A673 (cell line): ENCODE data around the gene DEDD2. TPM values are rescaled to one million over a fixed set of nuclear protein-coding genes. Genes with fewer than 3 reads are reported as not detected.

Source experiments
- BruUV-seq: library from RNA; stranded (reverse); fragments of 400-500 nt; replicated peaks from 2 replicates; lab custom pipeline; 2021; lab: Mats Ljungman, UMichigan
- CTCF ChIA-PET: fragments of 300-600 bp; sonication (Branson Sonifier 250); formaldehyde crosslinking; loops from one replicate; lab custom pipeline; 2022; ENCODE audit warnings: antibody characterized with exemption; lab: Charles Lee
- POLR2A ChIA-PET: fragments of 300-600 bp; sonication (Branson Sonifier 250); formaldehyde crosslinking; loops from one replicate; lab custom pipeline; 2022; ENCODE audit warnings: antibody characterized with exemption; ENCODE audit not compliant: low non-redundant PET; lab: Charles Lee
- DNase-seq: peaks from one replicate; pipeline ENCODE4 v3.0.0-alpha.2; 2015; ENCODE audit warnings: low spot score
- H3K27ac ChIP-seq: fragments of 200-600 bp; sonication (generic); 2 replicates; pipeline ENCODE4 v1.5.1; 2016; ENCODE audit warnings: mixed run types, low read depth, mild to moderate bottlenecking, mixed read lengths, antibody characterized with exemption, low read length; ENCODE audit not compliant: poor library complexity, severe bottlenecking
- H3K27me3 ChIP-seq: fragments of 200-600 bp; sonication (generic); replicated peaks from 2 replicates; pipeline ENCODE4 v1.6.1; 2017; ENCODE audit warnings: mixed run types, low read depth, mild to moderate bottlenecking, mixed read lengths, antibody characterized with exemption, low read length; ENCODE audit not compliant: insufficient read depth, poor library complexity
- H3K36me3 ChIP-seq: fragments of 200-600 bp; sonication (generic); 2 replicates; pipeline ENCODE4 v1.6.1; 2016; ENCODE audit warnings: mixed run types, mild to moderate bottlenecking, mixed read lengths, antibody characterized with exemption, low read length; ENCODE audit not compliant: insufficient read depth, poor library complexity, severe bottlenecking
- H3K4me1 ChIP-seq: fragments of 200-600 bp; sonication (generic); 2 replicates; pipeline ENCODE4 v1.6.1; 2017; ENCODE audit warnings: mixed run types, mild to moderate bottlenecking, mixed read lengths, antibody characterized with exemption, low read length; ENCODE audit not compliant: insufficient read depth, poor library complexity, severe bottlenecking
- H3K4me3 ChIP-seq: fragments of 200-600 bp; sonication (generic); 2 replicates; pipeline ENCODE4 v1.5.1; 2016; ENCODE audit warnings: low read depth, mixed run types, mild to moderate bottlenecking, mixed read lengths, low read length; ENCODE audit not compliant: poor library complexity, severe bottlenecking
- H3K9me3 ChIP-seq: fragments of 200-600 bp; sonication (generic); 2 replicates; pipeline ENCODE4 v1.6.1; 2016; ENCODE audit warnings: mixed run types, low read depth, mild to moderate bottlenecking, mixed read lengths, antibody characterized with exemption, low read length; ENCODE audit not compliant: poor library complexity, severe bottlenecking
- CTCF ChIP-seq: fragments of 300-800, 200-600 bp; sonication (generic); conservative IDR thresholded peaks from 2 replicates; pipeline ENCODE4 v1.5.1; 2017; ENCODE audit warnings: low read depth, mild to moderate bottlenecking, antibody characterized with exemption, low read length, moderate library complexity, mixed read lengths
- EZH2 ChIP-seq: fragments of 200-600 bp; sonication (generic); IDR thresholded peaks from 2 replicates; pipeline ENCODE4 v1.6.1; 2017; ENCODE audit warnings: borderline replicate concordance, low read depth, mild to moderate bottlenecking, mixed read lengths, antibody characterized with exemption, low read length; ENCODE audit not compliant: poor library complexity, severe bottlenecking
- intact Hi-C: fragments of 100-400 bp; cut with micrococcal nuclease; formaldehyde crosslinking; loops from one replicate; pipeline ENCODE4 v1.10.0; 2022; ENCODE audit not compliant: unreplicated experiment
- total RNA-seq: library from RNA; stranded (reverse); gene quantifications from 2 replicates; pipeline ENCODE4 v1.2.3, GENCODE V29; 2021

The DEDD2 gene
- total RNA-seq, 1 experiment from 2014 or later, result 32.1 TPM

GRCh38 chr19:42214810-42215485 lies 2.5 kb downstream of the DEDD2 start:
- BruUV-seq, result no TSS peak
- Histone ChIP-seq H3K4me3 (no peak overlapping the region), H3K4me1 (peaks cover 26% of the 10 kb centered on the region), H3K27ac (peak overlapping the region; percentile 4), H3K27me3 (no peaks in the 10 kb centered on the region), H3K36me3 (peaks cover 38% of the 10 kb centered on the region), H3K9me3 (no peaks in the 10 kb centered on the region)
- DNase-seq, result no peak
- no peak for TF ChIP-seq CTCF
- TF ChIP-seq EZH2, result no peak
- intact Hi-C loops, result no loop called here
- CTCF ChIA-PET, result no interaction called here
- POLR2A ChIA-PET, result interaction anchor here (0.6 kb wide), 1 partner anchor 196 kb away, joined by 3 read pairs; no protein-coding TSS in a partner anchor

GRCh38 chr19:42212886-42213285 lies 4.6 kb downstream of the DEDD2 start:
- H3K27ac ChIP-seq, result no peak overlapping the region
- no TSS peak for BruUV-seq
- H3K36me3 ChIP-seq, result peaks cover 56% of the 10 kb centered on the region
- H3K4me3 ChIP-seq, result no peak overlapping the region
- POLR2A ChIA-PET, result no interaction called here
- no peaks in the 10 kb centered on the region for H3K9me3 ChIP-seq
- TF ChIP-seq CTCF (no peak), EZH2 (no peak)
- peaks cover 8% of the 10 kb centered on the region for H3K4me1 ChIP-seq
- no peak for DNase-seq
- intact Hi-C loops, result no loop called here
- no peaks in the 10 kb centered on the region for H3K27me3 ChIP-seq
- CTCF ChIA-PET, result no interaction called here

GRCh38 chr19:42208612-42209011 lies 8.9 kb downstream of the DEDD2 start:
- CTCF ChIA-PET, result no interaction called here
- H3K36me3 ChIP-seq, result peaks cover 64% of the 10 kb centered on the region
- no TSS peak for BruUV-seq

More at GRCh38 chr19:42208612-42209011, 8.9 kb downstream of the DEDD2 start:
- TF ChIP-seq CTCF, result no peak
- no peak for DNase-seq
- no peaks in the 10 kb centered on the region for H3K9me3 ChIP-seq
- no peaks in the 10 kb centered on the region for H3K4me1 ChIP-seq
- H3K27me3 ChIP-seq, result no peaks in the 10 kb centered on the region
- H3K27ac ChIP-seq, result no peak overlapping the region
- intact Hi-C loops, result no loop called here
- POLR2A ChIA-PET, result no interaction called here
- H3K4me3 ChIP-seq, result no peak overlapping the region
